Activated CD8-positive, alpha-beta memory T cell treated with anti-CD3 and anti-CD28 coated beads for 36 hours (primary cell): ENCODE data around the gene SF1. TPM values are rescaled to one million over a fixed set of nuclear protein-coding genes. Genes with fewer than 3 reads are reported as not detected.

ENCODE experiments used
- CTCF ChIA-PET: fragments of 350-600 bp; sonication (Branson Sonifier 250); formaldehyde crosslinking; loops from one replicate; lab custom pipeline; 2021; ENCODE audit warnings: antibody characterized with exemption; lab: Charles Lee
- POLR2A ChIA-PET: fragments of 350-600 bp; sonication (Branson Sonifier 250); formaldehyde crosslinking; loops from one replicate; lab custom pipeline; 2021; ENCODE audit warnings: antibody characterized with exemption; lab: Charles Lee
- total RNA-seq, 2 experiments: library from RNA; stranded (reverse); gene quantifications; one replicate each; pipeline ENCODE4 v1.2.3, GENCODE V29; 2021

The SF1 gene
- total RNA-seq, 2 experiments from 2014 or later = 399 to 402 TPM

DNA sequence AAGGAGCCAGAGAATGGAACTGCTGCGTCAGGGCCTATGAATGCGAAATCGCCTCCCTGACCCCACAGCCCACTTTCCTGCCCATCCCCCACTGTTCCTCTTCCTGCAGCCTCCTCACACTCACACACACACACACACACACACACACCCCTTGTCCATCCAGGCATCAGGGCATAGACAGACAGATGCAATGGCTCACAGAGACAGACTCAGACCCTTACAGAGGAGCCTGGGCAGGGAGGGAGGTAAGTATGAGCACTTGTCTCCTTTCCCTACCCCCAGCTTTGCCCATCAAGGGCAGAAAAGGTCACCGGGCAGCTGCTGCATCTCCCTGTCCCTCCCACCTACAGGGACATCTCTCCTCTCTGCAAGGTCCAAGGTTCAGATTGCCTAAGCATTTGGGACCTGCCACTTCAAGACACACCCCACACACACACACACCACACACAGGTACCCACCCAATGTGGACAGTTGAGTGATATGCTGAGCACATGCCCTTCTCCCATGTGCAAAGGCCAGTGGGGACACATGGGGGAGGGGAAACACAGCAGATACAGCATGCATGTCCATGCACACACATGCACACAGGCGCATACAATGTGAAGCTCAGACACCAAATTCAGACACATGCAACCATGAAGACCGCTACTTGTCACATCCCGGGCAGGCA, 53.3 kb downstream of the SF1 start:
- ChIA-PET CTCF (interaction anchor here (0.6 to 1.5 kb wide), 4 partner anchors 16 to 36 kb away, joined by 3 to 7 read pairs (median 4); partner anchors contain the start of gene RASGRP2), POLR2A (no interaction called here)

DNA sequence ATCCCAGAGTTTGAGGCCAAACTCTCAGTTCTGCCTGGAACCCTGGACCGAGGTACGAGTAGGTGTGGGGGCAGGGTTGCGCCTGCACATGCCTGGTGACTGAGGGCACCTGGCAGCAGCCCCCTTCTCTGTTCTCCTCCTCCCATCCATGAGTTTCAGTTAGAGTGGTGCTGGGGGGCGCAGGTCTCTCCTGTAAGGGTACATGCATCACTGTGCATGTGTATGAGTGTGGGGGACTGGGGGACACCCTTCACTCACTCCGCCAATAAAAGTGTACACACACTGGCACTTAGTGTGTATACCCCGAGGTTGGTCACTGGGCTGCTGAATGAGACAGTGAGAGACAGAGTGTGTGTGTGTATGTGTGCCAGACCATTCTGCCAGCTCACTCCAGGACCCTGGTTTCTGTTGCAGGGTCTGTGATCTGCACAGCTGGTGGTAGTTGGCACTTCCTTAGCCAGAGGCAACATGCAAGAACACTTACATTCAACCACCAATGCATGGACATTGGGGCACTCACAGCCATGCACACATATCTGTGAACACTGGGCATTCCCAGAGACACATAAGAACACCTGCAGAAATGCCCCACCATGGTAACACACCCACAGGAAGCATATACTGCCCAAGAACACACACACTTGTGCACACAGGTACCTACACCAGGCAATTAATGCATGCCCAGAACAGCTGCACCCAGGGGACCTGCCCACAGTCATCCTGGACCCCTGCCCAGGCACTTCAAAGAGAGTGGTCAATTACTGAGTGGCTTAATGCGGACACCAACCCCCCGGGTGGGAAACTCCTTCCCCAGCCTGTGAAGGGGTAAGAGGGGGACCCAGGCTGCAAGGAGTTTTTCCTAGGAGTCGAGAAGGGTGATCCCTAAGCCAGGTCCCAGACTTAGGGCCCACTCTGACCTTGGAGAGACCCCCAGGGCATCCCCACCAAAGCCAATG, 54.2 kb downstream of the SF1 start:
- ChIA-PET CTCF (no interaction called here), POLR2A (no interaction called here)

DNA sequence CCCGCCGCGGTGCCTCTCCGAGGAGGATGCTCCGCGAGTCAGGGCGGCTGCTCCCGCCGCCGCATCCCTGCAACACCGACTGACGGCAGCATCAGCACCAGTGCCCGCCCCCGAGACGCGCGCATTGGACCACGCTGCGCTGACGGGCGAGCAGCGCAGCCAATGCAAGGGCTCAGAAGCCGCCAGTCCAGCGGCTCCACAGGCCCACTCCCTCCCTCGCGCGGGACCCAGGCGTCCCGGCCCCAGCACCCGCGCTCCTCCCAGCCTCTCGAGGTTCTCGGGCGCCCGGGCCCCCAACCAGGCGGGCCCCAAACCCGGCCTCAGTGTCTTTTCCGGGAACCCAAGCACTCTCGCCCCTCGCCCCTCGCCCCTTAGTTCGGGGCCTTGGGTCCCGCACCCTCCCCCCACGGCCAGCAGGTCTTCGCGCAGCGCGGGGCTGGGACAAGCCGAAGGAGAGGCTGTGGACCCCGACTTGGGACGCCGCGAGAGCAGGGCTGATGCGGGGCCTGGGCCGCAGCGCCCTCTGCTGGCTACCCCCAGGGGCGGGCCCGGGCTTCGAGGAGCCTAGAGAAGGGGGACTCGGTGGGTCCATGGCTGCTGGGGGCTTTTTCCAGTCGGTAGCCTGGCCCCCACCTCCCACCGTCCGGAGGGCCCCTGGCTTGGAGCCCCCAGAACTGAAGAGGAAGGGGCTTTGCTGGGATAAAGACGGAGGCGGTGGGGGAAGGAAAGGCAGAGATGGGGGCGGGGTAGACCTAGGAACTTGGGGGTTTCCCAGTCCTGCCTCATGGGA, 55.0 kb downstream of the SF1 start, which contains the start of gene NRXN2:
Gene NRXN2, minus strand, starts transcription at position 81 of the 790 bp plus-strand sequence. CDS start 9,498 bp downstream, outside the sequence.
- CTCF ChIA-PET = no interaction called here
- POLR2A ChIA-PET = interaction anchor here (0.6 kb wide), 1 partner anchor 37 kb away, joined by 7 read pairs; no protein-coding TSS in a partner anchor

DNA sequence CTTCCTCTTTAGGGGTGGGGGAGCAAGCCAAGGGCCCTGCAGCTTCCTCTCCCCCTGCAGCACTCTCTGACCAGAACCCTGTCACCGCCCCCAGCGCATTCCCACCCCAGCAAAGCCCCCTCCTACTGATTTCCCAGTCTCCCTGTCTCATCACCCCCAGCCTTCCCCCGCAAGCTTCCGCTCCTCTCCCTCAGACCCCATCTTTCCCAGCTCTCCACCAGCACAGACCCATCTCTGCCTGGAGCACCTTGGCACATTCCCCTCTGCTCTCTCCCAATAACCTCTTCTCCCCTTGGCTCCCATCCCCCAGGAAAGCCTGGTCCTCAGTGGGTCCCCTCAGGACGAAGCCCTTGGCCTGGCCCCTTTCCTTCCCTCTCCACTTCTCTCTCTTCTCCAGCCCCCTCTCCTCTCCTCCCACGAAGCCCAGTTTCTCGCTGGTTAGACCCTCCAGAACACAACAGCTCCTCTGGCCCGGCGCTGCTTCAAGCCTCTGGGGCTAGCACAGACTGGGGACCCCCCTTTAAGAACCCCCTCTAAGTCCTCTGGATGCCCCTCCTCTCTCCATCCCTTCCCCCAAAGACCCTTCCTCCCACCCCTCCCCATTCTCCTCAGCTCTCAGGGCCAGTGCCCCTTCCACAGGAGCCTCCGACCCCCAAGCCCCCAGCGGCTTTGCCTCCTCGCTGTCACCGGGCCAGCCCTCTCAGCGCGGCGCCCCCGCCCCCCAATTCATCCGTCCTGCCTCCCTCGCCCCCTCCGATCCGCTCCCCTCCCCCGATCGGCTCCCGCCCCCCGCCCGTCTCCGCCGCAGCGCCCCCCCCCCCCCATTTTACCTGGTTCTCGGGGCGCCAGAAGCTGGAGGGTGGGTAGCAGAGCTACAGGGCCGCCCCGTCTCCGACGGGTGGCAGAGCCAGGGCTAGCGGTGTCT, 55.9 kb downstream of the SF1 start:
- ChIA-PET CTCF (interaction anchor here (0.8 to 1.7 kb wide), 3 partner anchors 17 to 274 kb away, joined by 3 to 11 read pairs (median 3); no protein-coding TSS in a partner anchor), POLR2A (interaction anchor here (0.6 kb wide), 1 partner anchor 36 kb away, joined by 7 read pairs; no protein-coding TSS in a partner anchor)

DNA sequence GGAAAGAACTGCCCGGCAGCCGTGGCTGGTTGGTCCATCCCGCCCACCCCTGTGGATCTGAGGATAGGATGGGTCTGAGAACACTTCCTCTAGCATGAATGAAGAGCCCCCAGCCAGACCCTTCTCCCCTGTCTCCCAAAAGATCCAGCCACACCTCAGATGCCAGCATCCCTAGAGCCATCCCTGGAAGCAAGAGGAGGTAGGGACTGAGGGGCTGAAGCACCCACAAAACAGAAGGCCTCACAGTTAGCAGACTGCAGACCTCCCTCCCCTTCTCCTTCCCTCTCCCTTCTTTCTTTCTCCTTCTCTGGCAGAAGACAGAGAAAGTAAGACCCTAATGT, 57.0 kb downstream of the SF1 start:
- ChIA-PET POLR2A (no interaction called here), CTCF (interaction anchor here (1.0 to 1.7 kb wide), 2 partner anchors 33 to 272 kb away, joined by 3 to 11 read pairs; no protein-coding TSS in a partner anchor)

DNA sequence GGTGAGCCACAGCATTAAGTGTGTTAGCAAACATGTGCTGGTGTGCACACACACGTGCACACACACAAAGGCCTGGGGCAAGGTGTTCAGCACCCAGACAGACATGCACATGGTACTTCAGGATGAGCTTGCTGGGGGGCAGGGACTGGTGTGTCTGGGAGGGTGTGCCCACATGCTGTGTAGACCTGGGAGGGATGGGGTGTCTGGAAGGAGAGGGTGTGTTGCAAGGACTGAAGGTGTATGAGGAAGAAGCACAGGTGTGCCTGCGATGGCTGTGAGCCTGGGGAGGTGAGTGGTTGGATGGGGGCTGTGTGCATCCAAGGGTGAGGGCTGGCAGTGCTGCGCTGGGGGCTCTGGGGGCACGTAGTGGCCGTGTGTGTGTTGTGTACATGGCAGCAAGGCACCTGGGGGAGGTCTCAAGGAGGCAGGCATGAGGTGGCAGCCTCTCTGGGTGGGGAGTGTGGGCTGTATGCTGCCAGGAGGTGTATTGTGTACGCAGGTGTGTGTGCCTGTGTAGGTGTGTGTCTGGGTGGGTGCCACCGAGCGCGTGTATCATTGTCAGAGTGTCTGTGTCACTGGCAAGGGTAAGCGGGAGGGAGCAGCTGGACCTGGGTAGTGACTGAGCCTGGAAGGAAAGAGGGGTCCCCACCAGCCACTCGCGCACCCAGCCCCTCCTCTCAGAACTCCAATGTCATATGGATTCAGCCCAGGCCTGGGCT, 57.5 kb downstream of the SF1 start:
- POLR2A ChIA-PET = no interaction called here
- CTCF ChIA-PET = no interaction called here

DNA sequence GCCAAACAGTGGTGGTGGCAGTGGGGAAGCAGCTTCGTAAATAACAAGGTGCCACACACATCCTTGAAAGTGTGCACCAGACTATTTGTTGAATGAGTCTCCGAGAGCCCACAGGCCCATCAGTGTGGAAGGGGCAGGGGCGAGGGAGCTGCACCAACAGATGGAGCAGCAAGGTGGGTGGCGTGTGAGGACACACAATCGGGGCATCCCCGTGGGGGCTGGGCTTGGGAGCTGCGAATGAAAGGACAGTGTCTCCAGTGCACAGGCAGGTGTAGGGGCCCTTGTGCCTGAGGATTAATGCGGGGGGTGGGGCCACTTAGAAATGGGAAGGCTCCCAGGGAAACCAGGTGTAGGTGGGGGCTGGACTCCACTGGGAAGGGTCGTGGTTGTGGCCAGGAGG, 58.2 kb downstream of the SF1 start:
- ChIA-PET CTCF (no interaction called here), POLR2A (no interaction called here)

DNA sequence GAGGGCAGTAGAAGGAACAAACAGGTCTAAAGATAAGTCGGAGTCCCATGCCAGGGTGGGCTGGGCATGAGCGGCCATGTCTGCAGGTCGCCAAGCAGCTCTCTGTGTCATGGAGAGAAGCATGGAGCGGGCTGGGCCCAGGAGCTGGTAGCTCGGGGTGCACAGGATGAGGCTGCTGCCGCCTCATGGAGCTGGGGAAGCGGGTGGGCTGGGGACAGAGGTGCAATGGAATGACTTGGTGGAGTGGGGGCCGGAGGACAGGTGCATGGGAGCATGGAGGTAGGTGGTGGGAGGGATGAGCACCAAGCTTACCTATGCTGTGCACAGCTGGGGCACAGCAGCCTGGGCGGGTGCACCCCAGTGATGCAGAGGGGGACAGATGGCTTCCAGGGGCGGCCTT, 58.9 kb downstream of the SF1 start:
- CTCF ChIA-PET = no interaction called here
- POLR2A ChIA-PET = no interaction called here

DNA sequence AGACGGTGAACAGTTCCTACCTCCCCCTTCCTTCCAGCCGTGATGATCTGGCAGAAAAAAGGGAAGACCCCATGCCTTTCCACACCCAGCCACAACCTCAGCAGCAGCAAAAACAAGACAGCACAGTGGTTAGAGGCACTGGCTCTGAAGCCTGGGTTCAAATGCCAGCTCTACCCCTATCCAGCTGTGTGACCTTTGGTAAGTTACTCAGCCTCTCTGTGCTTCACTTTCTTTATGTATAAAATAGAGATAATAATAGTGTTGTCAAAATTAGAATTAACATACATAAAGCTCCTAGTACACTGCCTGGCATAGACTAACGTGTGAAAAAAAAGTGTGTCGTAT, 59.6 kb downstream of the SF1 start:
- CTCF ChIA-PET = no interaction called here
- POLR2A ChIA-PET = no interaction called here

DNA sequence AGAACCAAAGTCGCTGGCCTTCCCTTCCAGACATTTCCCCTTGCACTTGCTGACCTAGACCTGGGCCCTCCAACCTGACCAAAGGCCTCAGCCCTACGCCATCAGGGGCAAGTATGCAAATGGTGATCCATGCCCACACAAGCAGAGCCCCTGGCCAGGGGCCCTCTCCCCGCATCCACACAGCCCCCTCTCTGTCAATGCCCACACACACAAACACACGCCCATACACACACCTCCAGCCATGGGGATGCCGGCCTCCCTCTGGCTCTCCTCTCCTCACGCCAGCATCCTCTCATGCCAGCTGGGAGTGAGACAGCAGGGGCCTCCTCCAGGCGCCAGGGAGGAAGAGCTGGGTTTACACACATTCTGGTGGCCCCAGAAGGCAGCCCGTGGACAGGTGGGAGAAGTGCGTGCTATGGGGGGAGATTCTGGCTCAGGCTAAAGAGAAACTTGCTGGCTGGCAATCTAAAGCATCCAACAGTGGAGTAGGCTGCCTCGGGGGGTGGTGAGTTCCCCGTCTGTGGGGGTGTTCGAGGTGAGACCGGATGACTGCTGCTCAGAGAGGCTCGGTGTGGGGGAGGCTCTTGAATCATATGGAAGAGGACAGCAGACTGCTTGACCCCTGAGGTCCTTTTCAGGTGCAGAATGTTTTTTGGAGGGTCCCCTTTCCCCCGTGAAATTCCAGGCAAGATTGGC, 60.1 kb downstream of the SF1 start:
- POLR2A ChIA-PET = no interaction called here
- CTCF ChIA-PET = interaction anchor here (0.8 to 1.1 kb wide), 2 partner anchors 30 to 67 kb away, joined by 3 read pairs; no protein-coding TSS in a partner anchor

DNA sequence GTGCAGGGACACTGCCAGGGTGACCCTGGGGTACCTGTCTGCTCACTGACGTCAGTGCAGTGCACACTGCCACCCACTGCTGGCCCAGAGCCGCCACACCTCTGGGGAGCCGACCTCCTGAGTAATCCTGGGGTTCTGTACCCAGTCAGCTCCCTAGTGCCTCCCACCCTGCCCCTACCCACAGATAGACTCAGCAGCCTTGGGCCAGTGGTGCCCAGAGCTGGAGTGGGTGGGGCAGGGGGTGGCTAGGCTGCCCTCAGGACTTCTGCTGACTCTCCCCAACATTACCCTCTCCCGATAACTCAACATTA, 61.1 kb downstream of the SF1 start:
- POLR2A ChIA-PET = no interaction called here
- CTCF ChIA-PET = interaction anchor here (0.9 to 1.1 kb wide), 2 partner anchors 29 to 66 kb away, joined by 3 read pairs; no protein-coding TSS in a partner anchor

DNA sequence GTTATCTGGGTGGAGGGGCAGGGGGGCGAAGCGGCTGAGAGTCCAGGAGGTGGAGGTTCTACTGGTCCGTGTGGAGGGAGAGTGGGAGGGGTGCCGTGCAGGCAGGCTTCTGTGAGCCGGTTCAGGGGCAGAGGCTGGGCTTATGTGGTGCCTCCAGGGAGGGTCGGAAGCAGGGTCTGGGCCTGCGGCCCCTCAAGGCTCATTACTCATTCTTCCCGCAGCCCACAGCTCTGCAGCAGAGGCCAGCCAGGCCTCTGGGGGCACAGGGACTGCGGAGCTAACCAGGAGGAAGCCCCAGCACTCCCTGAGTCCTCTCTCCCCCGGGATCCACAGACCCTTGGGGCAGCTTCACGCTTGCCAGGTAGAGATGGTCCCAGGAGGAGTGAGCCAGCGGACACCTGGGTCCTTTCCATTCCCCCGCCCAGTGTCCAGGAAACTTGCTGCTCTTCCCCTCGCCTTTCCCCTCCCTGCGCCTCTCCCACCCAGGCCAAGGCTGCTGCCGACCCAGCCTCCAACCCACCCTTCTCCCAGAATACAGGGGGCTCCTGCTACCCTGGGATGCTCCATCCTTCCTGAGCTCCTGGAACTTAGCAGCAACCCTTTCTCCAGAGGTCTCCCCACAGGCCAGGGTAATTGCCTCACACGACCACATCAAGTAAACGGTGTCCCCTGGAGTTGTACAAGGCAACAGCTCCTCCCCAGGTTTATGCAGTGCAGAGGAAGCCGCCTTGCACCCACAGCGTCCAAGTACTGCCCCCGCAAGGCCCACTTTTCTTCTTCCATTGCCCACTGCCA, 61.7 kb downstream of the SF1 start:
- ChIA-PET POLR2A (no interaction called here), CTCF (interaction anchor here (0.9 to 1.1 kb wide), 2 partner anchors 28 to 66 kb away, joined by 3 read pairs; no protein-coding TSS in a partner anchor)

DNA sequence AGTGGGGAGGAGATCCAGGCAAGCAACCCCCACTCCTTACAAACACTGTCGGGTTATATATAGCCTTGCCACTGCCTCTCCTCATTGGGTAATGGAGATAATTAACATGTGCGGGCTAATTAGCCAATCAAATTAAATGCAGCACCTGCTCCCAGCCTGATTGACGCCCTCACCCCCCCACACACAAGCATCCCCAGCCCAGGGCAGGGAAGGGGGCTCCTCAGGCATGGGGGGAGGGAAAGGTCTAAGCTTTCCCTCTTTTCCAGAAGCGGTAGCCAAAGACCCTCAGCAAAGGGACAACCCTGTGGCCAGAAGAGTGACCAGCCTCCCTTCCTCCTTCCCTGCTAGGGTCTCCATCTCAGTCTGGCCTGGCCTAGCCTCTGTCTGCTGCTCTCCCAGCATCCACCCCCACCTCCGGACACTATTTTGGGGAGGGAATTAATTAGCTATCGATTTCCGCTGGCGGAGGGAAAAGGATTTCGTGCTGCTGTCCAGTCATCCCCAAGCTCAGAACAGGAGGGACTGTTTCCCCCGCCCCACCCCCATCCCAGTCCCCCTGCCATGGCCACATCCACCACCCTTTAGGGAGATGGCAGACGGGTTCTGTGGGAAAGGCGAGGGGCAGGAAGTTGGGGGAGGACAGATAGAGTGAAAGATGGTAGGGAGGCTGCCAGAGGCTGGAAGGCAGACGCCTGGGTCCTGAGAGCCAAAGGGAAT, 62.4 kb downstream of the SF1 start:
- POLR2A ChIA-PET = no interaction called here

DNA sequence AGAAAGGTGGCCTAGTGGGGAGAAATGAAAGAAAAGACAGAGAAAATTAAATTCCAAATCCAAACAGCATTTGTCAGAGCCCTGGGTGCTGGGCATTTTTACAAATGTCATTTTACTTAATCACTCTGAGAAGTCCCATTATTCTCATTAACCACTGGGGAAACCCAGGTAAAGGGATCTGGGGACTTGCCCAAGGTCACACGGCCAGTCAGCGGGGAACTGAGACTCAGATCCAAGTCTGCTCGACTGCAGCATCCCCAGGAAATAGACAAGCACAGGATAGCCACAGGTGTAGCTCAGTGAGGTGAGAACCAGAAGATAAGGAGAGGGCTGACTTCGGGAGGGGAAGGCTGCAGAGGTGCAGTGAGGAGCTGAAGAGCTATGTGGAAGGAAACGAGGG, 63.2 kb downstream of the SF1 start:
- ChIA-PET CTCF (interaction anchor here (1.0 kb wide), 1 partner anchor 24 kb away, joined by 4 read pairs; no protein-coding TSS in a partner anchor), POLR2A (no interaction called here)

More for the DNA sequence above, 62.4 kb downstream of the SF1 start:
- CTCF ChIA-PET = interaction anchor here (1.0 kb wide), 1 partner anchor 23 kb away, joined by 4 read pairs; no protein-coding TSS in a partner anchor

DNA sequence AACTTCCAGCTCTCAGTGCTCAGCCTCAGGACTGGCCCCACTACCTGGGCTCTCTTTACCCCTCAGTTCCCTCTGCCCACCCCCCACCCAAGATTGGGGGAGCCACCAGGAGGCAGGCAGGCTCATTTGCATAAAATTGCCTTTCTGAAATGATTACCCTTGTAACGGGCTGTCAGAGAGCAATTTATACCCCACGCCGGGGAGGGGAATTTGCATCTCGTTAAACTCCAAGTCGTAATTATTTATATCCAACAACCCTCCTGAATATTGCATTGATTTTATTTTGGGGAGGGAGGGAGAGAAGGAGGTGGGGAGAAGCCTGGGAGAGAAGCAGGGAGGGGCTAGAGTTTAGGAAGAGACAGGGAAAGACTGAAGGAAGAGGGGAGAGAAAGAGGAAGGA, 63.7 kb downstream of the SF1 start:
- CTCF ChIA-PET = interaction anchor here (1.0 kb wide), 1 partner anchor 24 kb away, joined by 4 read pairs; no protein-coding TSS in a partner anchor
- POLR2A ChIA-PET = no interaction called here
